HG03575 (cell line): ENCODE measurements around the gene GART.
"Not testable (repeated sequence)": the region's sequence is repeated elsewhere in the genome, so short reads cannot be mapped to it uniquely, and the experiment has no call there.

Source experiments
- ATAC-seq: cut with Tn5 transposase; IDR thresholded peaks from one replicate; pipeline ENCODE4 v1.9.1; 2021; ENCODE audit not compliant: unreplicated experiment, insufficient number of reproducible peaks, low FRiP score; ENCODE audit errors: extremely low read depth

The GART gene

GRCh38 chr21:33479679-33480480 lies 62.0 kb downstream of the GART start, which contains the start of gene TMEM50B:
TMEM50B (minus strand) TSS chr21:33479974; CDS start chr21:33468885, 11,089 bp downstream.
- ATAC-seq, result peak; percentile 47

GRCh38 chr21:33478935-33479678 lies 62.8 kb downstream of the GART start:
- no peak for ATAC-seq

GRCh38 chr21:33478182-33478581 lies 63.7 kb downstream of the GART start:
- no peak for ATAC-seq

- no peak for ATAC-seq
Observed at GRCh38 chr21:33477066-33477465, 64.9 kb downstream of the GART start.

- no peak for ATAC-seq
Observed at GRCh38 chr21:33473344-33473743, 68.6 kb downstream of the GART start.

- ATAC-seq, result no peak
Observed at GRCh38 chr21:33470701-33471100, 71.2 kb downstream of the GART start.

GRCh38 chr21:33469183-33469582 lies 72.7 kb downstream of the GART start:
- ATAC-seq, result not testable (repeated sequence)

- no peak for ATAC-seq
Observed at GRCh38 chr21:33461538-33462250, 80.2 kb downstream of the GART start.

- no peak for ATAC-seq
Observed at GRCh38 chr21:33458861-33459260, 83.1 kb downstream of the GART start.

- no peak for ATAC-seq
Observed at GRCh38 chr21:33455686-33456446, 86.1 kb downstream of the GART start.
